ENCODE data around the gene IQSEC2. TPM values are rescaled to one million over a fixed set of nuclear protein-coding genes. Genes with fewer than 3 reads are reported as not detected.

IQSEC2 gene
- total RNA-seq, 1 experiment from 2014 or later: 3.4 TPM

DNA sequence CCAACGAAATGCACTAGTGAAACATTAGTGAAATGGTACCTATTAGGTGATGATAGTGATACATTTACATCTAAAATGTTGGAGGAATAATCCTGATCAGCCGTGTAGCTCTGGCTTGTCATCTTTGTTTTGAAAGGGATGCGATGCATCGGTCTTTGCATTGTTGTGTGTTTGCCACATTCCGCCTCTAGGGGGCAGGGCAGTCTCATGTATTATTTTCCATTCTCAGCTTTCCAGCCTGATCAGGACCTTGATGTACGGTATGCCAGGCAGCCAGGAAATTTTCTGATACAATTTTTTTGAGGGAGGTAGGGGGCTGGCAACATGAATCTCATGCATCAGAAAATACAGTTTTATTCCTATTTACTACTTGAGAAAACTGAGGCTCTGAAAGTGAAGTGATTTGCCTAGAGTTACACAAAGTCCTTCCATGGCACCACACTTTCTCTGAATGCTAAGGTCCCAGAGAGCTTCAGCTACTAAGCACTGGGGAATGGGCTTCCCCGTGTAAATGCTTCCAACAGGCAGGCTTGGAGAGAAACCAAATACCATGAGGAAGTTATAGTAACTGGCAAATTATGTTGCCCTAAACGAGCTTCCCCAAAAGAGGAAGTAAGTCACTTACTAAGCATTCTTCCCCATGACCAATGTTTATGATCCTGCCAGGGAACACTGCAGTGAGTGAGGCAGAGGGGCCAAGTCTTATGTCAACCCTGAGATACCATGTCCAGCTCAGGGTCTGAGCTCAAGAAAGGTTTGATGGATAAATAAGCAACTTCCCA is 31.8 kb upstream of the IQSEC2 start:
- peak; percentile 59 for DNase-seq
- Histone ChIP-seq H3K36me3 (no peaks in the 10 kb centered on the region), H3K27me3 (no peaks in the 10 kb centered on the region), H3K9me3 (no peaks in the 10 kb centered on the region), H3K4me3 (no peak overlapping the region)

- Histone ChIP-seq H3K36me3 (no peaks in the 10 kb centered on the region), H3K9me3 (no peaks in the 10 kb centered on the region), H3K27me3 (no peaks in the 10 kb centered on the region), H3K4me3 (no peak overlapping the region)
- no peak for DNase-seq
Observed at GRCh38 chrX:53309837-53310236, 28.5 kb upstream of the IQSEC2 start.

GRCh38 chrX:53308836-53309235 is 27.5 kb upstream of the IQSEC2 start:
- Histone ChIP-seq H3K36me3 (no peaks in the 10 kb centered on the region), H3K27me3 (no peaks in the 10 kb centered on the region), H3K9me3 (no peaks in the 10 kb centered on the region), H3K4me3 (no peak overlapping the region)
- DNase-seq: no peak

DNA sequence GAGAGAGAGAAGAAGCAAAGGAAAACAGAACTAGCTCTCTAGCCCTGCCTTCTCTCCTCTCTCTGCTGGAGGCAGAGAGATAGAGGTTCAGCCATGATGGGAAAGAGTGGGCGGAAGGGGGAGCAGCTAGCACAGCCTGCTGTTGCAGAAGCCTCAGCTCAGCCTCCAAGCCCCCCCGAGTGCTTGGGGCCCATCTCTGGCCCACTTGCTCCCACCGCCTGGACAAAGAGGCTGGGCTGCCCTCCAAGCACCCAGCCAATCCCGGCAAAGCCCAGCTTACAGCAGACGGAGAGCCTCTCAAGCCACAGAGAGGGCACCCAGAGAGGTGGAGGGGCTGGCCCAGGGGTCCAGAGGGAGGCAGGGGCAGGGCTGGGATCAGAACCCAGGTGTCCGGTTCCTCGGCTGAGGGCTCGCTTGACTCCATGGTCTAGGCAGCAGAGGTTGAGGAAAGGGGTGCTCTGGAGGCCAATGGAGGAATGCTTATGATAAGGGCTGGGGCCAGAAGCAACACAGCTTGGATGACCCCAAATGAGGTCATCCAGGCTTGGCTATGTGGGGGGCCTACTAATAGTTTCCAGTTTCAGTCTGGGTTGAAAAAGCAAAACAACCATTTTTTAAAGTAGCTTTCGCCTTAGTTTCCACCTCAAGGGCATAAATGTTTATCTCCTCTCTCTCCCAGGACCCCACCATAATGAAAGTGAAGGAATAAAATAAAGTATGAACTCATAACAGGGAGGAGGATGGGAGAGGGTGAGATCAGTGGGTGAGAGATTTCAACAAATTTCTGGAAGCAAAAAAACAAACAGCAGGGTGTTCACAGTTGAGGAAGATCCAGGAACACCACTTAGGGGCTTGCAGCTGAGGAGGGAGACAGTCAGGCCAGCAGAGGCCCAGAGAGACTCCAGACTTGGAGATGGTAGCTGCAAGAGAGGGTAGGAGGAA is 24.9 kb upstream of the IQSEC2 start:
- DNase-seq: no peak
- H3K9me3 ChIP-seq: no peaks in the 10 kb centered on the region

DNA sequence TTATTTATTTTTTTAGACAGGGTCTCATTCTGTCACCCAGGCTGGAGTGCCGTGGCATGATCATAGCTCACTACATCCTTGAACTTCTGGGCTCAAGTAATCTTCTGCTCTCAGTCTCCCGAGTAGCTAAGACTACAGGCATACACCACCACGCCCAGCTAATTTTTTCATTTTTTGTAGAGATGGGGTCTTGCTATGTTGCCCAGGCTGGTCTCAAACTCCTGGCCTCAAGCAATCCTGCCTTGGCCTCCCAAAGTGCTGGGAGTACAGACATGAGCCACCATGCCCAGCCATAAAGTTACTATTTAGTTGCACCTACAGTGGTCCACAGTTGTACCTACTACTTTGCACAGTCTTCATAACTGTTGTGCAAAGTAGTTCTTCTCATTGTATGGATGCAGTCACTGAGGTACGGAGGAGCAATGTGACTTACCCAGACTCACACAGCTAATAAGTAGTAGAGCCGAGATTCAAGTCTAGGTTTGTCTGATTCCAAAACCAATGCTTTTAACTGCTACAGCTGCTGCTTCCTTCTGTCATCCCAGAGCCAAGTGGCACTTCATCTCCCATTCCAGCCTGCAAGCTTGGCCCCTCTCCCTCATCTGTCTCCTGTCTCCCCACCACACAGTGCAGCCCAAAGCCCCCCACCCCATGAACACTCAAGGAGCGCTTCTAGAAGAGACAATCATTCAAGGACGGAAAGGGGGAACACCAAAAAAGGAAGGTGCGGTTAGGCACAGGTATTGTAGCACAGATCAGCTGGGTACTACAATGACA is 24.0 kb upstream of the IQSEC2 start:
- no peaks in the 10 kb centered on the region for H3K9me3 ChIP-seq
- no peak for DNase-seq
- H3K4me3 ChIP-seq: no peak overlapping the region
- H3K36me3 ChIP-seq: no peaks in the 10 kb centered on the region
- H3K27me3 ChIP-seq: no peaks in the 10 kb centered on the region

More for the DNA sequence above, 24.9 kb upstream of the IQSEC2 start:
- H3K36me3 ChIP-seq: no peaks in the 10 kb centered on the region
- H3K27me3 ChIP-seq: no peaks in the 10 kb centered on the region
- H3K4me3 ChIP-seq: no peak overlapping the region

DNA sequence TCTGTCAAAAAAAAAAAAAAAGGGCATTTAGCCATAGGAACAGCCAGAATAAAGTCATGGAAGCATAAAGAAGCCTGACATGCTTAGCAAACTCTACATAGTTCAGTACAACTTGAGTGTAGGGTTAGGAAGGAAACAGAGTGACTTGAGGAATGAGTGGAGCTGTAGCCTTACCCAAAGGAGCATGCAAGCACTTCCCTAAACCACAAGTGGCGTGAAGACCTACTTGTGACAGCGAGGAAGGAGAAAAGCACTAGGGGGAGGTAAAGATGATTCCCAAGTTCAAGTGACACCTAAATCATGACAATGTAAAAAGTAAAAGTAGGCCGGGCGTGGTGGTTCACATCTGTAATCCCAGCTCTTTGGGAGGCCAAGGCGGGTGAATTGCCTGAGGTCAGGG is 21.8 kb upstream of the IQSEC2 start:
- Histone ChIP-seq H3K36me3 (no peaks in the 10 kb centered on the region), H3K9me3 (no peaks in the 10 kb centered on the region), H3K27me3 (no peaks in the 10 kb centered on the region), H3K4me3 (no peak overlapping the region)
- DNase-seq: no peak

DNA sequence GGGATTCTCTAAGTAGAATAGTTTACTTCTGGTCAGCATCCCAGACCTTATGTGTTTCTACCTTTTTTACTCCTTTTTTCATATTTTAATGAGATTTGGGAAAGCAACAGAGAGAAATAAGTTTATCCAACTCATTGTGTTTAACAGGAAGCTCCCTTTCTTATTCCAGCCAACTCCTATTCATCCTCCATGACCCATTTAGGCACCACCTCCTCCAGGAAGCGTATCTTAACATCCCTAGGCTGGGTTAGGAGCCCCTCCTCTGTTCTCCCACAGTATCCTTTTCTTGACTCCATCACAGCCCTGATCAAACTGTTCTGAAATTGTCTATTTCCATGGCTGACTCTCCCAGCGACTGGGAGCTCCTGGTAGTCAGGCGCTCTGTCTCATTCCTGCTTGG is 18.8 kb upstream of the IQSEC2 start:
- Histone ChIP-seq H3K9me3 (no peaks in the 10 kb centered on the region), H3K4me3 (no peak overlapping the region), H3K36me3 (no peaks in the 10 kb centered on the region), H3K27me3 (no peaks in the 10 kb centered on the region)
- DNase-seq: no peak

DNA sequence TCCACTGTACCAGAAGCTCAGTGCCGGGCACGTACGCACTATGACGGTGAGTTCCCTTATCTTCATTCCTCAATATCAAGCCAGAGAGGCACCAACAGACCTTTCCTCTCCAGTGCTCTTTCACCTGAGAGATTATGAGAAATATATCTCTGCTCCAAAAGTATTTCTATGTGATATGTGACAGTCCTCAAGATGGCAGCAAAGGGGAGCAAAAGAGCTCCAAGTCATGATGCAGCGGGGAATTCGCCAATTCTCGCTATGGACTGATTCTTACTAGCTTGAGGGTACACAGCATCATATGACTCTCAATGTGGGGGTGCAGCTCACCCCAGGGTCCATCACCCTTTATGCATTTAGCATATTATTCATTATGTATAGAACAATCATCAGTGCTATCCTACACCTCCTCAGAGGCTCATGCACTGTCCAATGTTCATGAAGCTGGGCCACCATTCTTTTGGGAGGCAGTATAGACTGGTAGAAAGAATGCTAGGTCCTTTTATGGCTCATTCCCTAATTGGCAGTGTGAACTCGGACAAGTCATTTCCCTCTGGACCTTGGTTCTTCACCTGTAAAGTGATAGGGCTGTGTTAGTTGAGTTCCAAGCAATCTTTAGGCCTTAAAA is 12.8 kb upstream of the IQSEC2 start:
- DNase-seq: no peak
- no peaks in the 10 kb centered on the region for H3K9me3 ChIP-seq
- H3K27me3 ChIP-seq: no peaks in the 10 kb centered on the region
- no peak overlapping the region for H3K4me3 ChIP-seq
- H3K36me3 ChIP-seq: no peaks in the 10 kb centered on the region

DNA sequence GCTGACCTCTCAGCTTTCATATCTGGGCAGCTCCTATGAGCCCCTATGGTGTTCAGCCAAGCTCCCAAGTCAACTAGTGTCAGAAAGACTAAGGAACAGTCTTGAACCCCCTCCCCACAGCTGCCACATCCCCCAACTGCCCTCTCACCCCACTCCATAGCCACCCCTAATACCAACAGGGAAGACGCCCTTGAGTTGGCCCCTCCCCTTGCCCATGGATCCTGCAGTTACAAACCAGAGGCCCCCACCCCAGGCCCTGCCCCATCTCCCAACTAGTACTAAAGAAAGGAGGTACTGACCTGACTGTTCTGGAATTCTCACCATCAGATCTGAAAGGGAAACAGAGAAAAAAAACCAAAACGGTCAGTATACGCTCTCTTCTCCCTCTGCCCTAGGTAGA is 10.2 kb upstream of the IQSEC2 start:
- Histone ChIP-seq H3K4me3 (no peak overlapping the region), H3K9me3 (no peaks in the 10 kb centered on the region), H3K36me3 (no peaks in the 10 kb centered on the region), H3K27me3 (no peaks in the 10 kb centered on the region)
- no peak for DNase-seq

DNA sequence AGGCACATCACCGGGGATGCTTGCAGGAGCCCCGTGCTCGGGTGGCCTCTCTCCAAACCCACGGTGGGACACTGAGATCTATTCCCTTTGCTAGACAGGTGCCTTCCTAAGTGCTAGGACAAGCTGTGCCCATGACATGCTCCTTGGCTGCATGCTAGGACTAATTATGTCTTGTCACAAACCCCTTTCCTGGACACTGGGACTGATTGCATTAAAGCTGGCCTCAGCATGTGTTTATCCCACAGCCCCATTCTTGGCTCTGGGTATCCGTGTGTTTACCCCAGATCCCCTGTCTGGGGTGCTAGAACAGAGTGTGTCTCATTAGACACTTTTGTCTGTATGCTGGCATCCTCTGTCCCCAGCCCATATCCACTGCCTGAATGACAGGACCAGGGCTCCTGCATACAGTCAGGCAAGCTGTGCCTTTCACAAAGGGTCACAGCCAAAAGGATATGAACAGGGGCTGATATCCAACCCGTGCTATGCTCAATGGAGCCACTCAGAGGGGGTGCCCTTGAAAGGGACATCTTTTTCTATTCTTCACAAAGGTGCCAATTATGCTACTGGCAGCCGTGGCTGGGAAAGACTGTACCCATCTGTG is 9.2 kb upstream of the IQSEC2 start:
- no peak for DNase-seq
- H3K36me3 ChIP-seq: no peaks in the 10 kb centered on the region
- H3K4me3 ChIP-seq: no peak overlapping the region

GRCh38 chrX:53288189-53288588 is 6.8 kb upstream of the IQSEC2 start:
- DNase-seq: no peak
- H3K4me3 ChIP-seq: no peak overlapping the region
- H3K36me3 ChIP-seq: no peaks in the 10 kb centered on the region

More for the DNA sequence above, 9.2 kb upstream of the IQSEC2 start:
- Histone ChIP-seq H3K27me3 (no peaks in the 10 kb centered on the region), H3K9me3 (no peaks in the 10 kb centered on the region)

DNA sequence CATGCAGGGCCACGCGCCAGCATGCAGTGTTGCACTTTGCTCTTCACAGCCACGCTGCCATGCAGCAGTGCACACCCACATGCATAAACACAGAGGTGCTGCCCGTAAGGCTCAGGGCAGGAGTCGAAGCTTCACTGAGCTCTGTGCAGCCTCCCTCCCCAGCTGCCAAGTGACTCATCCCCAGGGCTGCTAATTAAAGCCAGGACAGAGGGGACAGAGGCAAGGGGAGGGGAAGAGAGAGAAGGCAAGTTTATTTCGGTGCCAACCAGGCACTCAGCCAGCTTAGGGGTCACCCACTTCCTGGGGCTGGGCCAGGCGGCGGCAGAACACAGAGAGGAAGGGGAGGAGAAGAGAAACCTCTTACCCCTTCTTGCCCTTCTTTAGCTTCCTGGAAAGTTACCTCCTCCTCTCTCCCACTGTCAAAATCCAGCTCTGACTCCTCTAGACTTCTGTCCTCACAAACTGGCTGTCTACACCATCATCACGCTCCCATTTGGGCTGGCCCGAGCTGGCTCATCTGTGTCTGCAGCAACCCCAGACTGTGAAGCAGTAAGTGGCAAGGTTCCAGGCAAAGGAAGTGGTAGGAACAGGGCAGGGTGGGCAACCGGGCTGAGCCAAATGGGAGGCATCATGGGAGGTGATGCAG is 6.2 kb upstream of the IQSEC2 start:
- peak; percentile 82 for DNase-seq
- H3K4me3 ChIP-seq: no peak overlapping the region
- no peaks in the 10 kb centered on the region for H3K36me3 ChIP-seq
- no peaks in the 10 kb centered on the region for H3K9me3 ChIP-seq
- H3K27me3 ChIP-seq: no peaks in the 10 kb centered on the region

More at GRCh38 chrX:53288189-53288588, 6.8 kb upstream of the IQSEC2 start:
- Histone ChIP-seq H3K9me3 (no peaks in the 10 kb centered on the region), H3K27me3 (no peaks in the 10 kb centered on the region)

DNA sequence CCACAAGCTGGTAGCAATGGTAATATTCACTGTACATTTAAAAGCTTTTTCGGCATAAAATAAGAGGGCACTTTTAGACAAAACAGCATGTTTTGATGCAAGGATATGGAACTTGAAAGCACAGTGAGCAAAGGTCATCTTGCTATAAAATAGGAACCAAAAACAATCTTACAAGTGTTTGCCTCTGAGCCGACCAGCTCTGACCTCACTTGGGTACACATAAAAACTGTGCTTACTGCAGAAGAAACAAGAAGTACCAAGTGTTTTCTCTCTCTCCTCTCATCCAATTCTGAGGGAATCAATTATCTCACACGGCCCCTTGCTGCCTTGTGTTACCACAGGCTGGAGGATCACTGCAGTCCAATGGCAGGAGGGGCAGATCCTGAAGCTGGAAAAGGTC is 4.8 kb upstream of the IQSEC2 start:
- Histone ChIP-seq H3K27me3 (no peaks in the 10 kb centered on the region), H3K4me3 (no peak overlapping the region), H3K9me3 (no peaks in the 10 kb centered on the region), H3K36me3 (no peaks in the 10 kb centered on the region)
- DNase-seq: no peak

DNA sequence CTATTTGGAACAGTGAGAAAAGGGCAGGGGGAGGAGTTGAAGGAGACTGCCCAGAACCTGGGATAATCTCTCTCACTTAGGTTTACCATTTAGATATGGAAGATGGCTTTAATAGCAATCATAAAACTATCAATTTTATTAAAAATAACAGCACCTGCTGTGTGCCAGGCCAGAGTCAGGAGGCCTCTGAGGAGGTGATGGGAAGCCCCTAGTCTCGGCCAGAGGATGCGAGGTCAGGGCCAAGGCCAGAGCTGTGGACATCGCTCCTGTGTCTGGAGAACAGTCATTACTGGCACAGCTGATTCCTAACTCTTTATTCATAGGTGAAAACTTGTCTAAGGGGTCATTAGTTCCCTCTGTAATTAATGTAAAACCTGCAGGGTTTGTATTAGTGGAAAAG is 4.2 kb upstream of the IQSEC2 start:
- Histone ChIP-seq H3K4me3 (no peak overlapping the region), H3K27me3 (no peaks in the 10 kb centered on the region), H3K36me3 (no peaks in the 10 kb centered on the region), H3K9me3 (no peaks in the 10 kb centered on the region)
- DNase-seq: no peak

DNA sequence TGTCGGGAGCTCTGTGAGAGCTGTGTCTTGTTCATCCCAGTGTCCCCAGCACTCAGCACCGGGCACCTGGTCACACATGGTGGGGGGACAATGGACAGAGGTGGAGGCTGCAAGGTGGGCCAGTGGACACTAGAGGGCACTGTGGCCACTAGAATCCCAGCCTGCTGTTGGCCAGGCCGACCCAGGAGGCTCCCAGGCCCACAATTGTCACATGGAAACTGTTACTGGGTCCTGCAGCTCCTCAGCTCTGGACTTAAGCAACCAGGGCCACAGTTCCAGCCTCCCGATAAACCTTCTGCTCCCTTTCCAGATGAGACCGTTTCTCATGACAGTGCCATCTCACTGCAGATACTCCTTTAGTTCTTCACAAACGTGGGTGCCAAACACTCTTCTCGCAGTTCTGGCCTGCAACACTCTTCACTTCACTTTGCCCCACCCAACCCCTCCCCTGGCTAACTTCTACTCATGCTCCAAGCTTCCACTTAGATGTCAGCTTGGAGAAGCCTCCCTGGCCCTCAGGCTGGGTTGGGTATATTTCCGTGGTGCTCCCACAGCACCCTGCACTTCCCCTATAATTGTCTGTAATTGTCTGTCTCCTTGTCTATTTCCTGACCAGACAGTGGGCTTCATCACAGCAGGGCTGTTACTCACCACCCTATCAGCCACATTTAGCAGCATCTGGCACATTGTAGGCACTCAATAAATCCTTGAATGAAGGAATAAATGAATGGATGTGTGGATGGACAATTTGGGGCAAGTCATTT is 3.5 kb upstream of the IQSEC2 start:
- peak; percentile 30 for DNase-seq
- H3K27me3 ChIP-seq: no peaks in the 10 kb centered on the region
- no peak overlapping the region for H3K4me3 ChIP-seq
- H3K36me3 ChIP-seq: no peaks in the 10 kb centered on the region
- no peaks in the 10 kb centered on the region for H3K9me3 ChIP-seq
